NCI-H2227 (cell line): ENCODE data around the gene SPATA21.

Source experiments
- DNase-seq: peaks from one replicate; lab custom pipeline; 2025; ENCODE audit not compliant: unreplicated experiment; lab: John Stamatoyannopoulos, UW

The SPATA21 gene

DNA sequence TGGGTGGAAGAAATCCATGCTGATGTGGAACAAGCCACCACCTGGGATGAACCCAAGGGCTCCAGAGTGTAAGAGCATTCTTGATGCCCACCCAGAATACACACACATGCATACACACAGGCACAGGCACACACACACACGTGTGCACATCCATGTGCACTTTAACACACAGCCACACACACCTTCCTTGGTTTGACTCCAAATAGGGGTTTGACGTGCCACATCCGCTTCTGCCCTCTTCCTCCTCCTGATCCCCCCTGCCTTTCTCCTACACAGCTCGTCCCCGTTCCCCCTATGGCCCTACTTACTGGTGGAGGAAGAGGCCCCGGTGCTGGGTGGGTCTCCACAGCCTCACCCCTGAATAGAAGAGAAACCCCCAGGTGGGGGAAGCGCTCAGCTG is 16.0 kb downstream of the SPATA21 start:
- no peak for DNase-seq

DNA sequence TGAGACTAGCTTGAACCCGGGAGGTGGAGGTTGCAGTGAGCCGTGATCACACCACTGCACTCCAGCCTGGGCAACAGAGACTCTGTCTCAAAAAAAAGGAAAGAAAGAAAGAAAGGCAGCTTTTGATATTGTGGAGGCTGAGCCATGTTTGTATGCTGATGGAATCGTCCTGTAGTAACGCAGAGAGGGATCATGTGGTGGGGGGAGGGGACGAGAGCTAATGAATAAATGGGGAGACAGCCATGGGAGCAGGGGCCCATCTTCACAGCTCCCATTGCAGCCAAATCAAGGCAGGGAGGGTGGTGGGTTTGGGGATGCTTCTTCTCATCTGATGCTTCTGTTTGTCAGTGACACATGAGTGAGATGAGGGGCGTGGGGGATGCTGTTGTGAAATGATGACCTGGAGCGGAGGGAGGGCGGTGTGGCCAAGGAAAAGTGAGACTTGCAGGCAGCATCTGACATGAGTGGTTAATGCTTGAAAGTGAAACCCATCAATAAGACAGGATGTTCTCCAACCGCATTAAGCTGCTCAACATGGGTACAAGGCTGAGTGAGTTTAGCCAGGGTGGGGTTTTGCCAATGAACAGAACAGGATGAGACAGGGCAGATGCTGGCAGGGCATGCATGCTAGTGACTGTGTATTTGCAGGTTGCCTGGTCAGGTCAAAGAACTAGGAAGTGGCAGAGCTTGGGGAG is 16.7 kb downstream of the SPATA21 start:
- DNase-seq = no peak

DNA sequence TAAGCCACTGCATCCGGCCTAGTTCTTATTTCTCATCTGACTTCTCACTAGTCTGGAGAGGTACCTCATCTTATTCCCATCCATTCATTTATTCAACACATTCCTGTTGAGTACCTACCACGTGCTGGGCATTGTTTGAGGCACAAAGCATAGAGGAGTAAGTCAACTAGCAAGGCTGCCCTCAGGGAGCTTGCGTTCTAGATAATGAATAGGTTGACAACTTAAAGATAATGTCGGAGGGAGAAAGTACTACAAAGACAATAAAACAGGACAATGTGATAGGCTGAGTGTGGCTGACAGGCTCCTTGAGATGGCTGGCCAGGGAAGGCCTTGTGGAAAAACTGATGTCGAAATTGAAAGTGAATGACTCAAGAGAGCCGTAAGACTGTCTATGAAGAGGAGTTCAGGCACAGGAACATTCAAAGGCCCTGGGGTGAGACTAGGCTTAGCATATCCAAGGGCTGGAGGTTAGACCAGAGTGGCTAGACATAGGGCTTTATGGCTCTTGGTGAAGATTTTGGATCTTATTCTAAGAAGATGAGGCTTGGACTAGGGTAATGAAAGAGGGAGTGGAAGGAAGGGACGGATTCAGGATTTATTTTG is 18.3 kb downstream of the SPATA21 start:
- DNase-seq = no peak

DNA sequence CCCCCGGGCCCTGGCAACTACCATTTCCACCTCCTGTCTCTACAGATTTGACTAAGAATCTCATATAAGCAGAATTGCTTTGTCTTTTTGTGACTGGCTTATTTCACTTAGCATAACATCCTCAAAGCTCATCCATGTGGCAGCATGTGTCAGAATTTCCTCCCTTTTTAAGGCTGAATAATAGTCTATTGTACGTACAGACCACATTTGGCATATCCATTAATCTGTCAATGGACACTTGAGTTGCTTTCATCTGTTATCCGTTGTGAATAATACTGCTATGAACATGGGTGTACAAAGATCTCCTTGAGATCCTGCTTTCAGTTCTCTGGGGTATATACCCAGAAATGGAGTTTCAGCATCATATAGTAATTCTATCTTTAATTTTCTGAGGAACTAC is 24.0 kb downstream of the SPATA21 start:
- no peak for DNase-seq

DNA sequence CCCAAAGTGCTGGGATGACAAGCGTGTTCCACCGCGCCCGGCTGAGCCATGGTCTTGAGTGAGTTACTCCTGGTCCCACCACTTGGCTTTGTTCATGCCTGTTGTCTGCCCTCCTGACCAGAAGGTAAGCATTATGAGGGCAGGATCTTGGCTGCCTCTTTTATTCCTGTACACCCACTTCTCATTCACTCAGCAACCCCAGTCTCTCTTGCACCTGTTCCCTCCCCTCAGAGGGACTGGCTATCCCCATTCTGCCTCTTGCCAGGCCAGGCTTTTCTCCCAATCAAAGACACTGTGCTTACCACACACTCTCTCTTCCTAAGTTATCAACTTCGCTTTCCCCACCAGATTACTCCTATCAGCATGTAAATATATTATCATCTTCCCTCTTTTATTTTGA is 26.4 kb downstream of the SPATA21 start:
- DNase-seq = no peak

DNA sequence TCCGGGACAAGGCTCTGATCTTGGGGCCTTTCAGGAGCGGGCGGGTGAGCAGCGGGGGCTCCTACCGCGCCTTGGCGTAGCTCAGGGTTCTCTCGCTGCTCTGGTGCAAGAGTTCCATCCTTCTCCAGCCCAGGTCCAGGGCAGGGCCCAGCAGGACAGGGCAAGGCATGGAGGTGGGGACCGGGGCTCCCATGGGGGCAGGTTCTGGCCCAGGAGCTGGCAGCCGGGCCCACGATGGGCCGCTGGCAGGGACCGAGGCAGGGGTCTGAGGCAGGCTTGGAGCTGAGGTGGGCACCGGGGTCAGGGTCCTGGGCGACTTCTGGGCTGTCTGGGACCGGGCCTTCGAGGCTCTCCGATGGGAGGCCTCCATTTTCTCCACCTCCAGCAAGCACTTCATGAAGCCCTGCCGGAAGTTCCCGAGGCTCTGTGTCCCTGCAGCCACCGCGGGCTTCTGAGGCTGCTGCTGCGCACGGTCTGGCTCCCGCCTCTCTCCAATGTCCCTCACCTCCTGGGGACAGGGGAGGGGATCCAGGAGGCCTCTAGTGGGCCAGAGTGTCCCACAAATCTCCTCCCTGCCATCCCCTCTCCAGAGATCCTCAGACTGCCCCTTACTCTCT is 27.6 kb downstream of the SPATA21 start:
- no peak for DNase-seq

DNA sequence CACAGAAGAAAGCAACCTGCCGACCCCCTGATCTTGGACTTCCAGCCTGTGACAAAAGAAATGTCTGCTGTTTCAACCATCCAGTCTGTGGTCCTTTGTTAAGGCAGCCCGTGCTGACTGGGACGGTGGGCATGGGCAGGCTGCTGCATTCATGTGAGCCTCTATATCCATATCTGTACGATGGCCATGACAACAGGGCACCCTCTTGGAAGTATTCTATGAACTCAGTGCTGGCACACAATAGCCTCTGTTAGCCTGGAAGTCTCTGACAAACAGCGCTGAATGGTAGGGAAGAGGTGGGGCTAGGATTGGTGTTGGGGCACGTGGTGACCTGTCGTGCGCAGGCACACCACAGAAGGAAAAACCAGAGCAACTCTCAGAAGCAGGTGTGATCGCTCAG is 30.4 kb downstream of the SPATA21 start:
- DNase-seq = no peak

DNA sequence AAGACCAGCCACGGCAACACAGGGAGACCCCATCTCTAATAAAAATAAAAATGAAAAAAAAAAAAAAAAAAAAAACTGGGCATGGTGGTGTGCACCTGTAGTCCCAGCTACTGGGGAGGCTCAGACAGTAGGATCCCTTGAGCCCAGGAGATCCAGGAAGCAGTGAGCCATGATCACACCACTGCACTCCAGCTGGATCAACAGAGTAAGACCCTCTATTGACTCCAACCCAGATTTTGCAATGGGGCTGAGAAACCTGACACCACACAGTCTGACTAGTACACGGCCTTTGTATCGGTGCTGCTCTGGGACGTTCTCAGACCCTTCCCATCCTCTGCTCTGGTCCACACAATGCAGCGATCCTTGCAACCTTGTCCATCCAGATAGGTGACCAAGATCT is 31.8 kb downstream of the SPATA21 start:
- DNase-seq = no peak

DNA sequence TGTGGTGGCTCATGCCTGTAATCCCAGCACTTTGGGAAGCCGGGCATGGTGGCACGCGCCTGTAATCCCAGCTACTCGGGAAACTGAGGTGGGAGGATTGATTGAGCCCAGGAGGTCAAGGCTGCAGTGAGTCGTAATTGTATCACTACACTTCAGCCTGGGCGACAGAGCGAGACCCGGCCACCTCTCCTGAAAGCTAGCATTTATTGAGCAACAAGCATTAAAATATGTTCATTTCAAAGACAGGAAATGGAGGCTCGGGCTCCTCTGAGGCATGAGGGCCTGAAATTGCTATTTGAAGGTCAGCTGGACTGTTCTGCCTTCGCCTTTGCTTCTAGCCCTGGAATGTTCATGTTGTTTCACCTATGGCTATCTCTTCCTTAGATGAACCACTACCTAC is 34.5 kb downstream of the SPATA21 start:
- no peak for DNase-seq

DNA sequence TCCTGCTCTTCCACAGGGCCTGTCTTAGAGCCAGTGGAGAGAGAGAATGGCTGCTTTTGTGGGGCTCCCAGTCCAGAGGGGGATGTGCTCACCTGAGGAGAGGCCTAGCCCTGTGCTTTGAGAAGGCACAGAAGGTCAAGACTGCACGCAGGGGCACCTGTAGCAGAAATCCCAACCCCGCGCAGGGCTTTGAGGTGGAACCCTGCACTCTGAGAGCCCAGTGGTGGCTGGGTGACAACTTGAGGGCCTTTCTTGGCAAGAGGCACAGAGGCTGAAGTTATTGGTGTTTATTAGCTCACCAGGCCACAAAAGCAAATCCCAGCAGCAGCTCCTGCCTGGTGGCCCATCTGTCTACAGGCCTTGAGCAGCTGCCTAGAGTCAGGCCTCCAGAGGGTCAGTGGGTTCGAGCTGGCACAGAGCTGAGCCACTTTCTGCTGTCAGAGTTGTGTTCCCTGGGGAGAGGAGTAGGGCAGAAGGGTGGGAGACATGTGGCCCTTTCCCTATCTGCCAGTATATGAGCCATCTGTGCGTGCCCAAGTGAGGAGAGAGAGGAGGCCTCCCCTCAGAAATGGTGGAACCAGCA is 38.8 kb downstream of the SPATA21 start:
- no peak for DNase-seq

DNA sequence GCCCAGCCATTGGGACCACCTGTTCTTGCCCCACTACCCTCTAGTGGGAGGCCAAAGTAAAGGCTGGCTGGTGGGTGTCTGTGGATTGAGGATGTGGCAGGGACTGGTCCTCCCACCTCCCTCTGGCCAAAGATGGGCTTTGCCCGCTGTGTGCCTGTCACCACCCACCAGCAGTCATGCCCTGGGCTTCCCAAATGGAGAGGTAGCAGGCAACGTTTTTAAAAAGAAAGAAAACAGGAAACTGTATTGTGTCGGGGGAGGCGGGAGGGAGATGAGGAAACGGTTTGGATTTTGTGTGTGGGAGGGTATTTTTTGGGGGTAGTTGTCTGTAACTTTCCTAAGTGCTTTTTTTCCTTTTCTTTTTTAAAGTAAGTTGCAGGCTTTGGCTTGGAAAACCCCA is 40.1 kb downstream of the SPATA21 start:
- no peak for DNase-seq

DNA sequence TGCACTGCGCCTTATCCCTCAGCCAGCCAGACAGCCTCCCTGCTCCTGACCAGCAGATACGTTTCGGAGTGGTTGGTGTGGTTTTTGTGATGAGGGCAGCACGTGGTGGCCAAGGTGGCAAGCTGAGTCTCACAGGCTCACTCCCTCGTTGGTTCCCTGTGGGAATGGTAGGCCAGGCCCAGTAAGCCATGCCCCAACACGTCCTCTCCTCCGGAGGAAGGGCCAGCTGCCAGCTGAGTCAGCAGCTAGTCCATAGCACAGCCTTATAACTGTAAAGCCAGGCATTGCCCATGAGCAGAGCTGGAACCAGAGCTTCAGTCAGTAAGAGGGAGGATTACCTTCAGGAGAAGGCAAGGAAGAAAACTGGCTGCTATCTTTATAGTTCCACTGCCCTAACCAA is 40.6 kb downstream of the SPATA21 start:
- no peak for DNase-seq

DNA sequence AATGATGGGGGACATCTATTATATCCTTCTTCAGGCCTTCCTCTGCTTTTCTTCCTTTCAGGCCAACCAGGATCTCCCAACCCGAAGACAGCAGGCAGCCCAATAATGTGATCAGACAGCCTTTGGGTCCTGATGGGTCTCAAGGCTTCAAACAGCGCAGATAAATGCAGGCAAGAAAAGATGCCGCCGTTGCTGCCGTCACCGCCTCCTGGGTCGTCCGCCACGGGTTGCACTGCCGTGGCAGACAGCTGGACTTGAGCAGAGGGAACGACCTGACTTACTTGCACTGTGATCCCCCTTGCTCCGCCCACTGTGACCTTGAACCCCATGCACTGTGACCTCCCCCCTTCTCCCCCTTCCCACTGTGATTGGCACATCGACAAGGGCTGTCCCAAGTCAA is 42.2 kb downstream of the SPATA21 start:
- DNase-seq = no peak

DNA sequence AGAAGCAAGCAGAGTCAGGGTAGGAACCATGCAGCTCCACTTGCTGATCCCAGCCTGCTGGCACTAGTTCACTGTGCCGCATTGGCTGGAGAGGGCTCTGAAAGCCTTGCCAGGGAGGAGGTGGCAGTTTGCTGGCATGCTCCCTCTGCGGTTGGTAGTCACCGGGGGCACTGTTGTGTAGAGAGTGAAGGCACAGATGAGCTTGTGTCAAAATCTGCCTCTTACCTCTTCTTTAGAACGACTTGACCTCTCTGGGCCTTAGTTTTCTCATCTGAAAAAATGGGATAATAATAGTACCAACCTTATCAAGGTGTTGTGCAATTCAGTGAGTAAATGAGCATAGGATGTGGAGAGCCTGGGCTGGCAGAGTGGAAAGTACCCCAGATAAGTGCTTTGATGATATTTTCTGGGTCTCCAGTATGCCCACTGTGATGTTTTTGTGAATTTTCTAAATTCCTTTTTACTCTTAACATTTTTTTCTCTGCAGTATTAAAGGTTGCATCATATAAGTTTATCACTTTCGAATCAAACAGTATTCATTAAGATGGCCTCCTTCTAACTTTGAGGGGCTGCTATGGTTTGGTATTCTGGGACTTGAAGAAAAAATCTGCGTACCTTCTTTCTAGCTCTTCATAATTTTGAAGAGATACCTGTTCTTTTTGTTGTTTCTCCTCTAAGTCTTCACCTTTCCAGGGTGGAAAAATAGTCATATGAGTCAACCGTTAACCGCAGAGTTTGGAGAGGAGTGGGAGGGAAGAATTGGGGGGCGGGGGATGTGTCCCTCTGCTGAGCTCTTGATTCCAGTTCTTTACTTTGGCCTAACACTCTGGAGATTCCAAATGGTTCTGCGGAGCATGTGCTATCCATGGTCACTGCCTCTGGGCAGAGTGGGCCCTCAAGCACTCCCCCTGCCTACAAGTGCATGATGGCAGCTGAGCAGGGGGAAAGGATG is 43.4 kb downstream of the SPATA21 start:
- no peak for DNase-seq

DNA sequence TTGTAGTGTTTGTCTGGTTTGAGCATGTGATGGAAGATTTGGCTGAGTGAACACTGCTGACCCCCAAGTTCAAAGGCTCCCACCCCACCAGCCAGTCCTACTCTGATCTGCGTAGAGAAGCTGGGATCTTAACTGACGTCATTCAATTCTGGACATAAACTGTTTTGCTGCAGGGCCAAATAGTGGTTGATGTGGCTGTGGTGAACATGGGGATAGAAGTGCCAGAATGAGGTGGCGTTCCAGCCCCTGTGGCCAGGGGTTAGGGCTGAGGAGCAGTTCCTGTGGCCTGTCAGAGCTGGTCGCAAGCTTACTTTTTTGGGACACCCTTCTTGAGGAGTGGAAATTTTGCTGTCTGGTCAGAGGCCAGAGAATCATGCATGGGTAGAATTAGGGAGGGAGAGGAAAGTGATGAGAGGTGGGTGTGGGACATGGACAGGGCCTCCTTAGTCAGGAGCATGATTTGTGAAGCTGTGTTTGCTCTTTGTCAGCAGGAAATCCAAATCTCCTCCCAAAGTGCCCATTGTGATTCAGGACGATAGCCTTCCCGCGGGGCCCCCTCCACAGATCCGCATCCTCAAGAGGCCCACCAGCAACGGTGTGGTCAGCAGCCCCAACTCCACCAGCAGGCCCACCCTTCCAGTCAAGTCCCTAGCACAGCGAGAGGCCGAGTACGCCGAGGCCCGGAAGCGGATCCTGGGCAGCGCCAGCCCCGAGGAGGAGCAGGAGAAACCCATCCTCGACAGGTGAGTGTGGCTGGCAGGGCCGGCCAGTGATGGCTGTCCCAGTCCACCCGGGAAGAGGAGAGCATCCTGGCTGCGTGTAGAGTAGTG is 44.3 kb downstream of the SPATA21 start:
- no peak for DNase-seq

DNA sequence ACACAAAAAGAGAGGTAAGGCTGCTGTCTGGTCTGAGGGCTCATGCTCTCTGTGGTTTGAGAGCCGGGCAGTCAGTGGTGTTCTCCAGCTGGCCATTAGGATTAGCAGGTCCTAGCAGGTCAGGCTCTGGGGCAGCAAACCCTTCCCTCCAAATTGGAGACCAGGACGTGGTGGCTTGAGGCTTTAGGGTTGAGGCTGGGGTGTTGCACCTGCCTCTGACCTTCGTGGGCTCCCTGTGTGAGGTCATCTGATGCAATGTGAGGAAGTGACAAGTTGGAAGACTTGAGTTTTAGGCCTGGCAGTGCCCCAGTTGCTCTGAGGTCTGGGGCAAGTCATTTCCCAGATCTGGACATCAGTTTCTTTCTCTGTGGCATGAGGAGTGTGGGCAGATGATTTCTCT is 45.8 kb downstream of the SPATA21 start:
- no peak for DNase-seq

DNA sequence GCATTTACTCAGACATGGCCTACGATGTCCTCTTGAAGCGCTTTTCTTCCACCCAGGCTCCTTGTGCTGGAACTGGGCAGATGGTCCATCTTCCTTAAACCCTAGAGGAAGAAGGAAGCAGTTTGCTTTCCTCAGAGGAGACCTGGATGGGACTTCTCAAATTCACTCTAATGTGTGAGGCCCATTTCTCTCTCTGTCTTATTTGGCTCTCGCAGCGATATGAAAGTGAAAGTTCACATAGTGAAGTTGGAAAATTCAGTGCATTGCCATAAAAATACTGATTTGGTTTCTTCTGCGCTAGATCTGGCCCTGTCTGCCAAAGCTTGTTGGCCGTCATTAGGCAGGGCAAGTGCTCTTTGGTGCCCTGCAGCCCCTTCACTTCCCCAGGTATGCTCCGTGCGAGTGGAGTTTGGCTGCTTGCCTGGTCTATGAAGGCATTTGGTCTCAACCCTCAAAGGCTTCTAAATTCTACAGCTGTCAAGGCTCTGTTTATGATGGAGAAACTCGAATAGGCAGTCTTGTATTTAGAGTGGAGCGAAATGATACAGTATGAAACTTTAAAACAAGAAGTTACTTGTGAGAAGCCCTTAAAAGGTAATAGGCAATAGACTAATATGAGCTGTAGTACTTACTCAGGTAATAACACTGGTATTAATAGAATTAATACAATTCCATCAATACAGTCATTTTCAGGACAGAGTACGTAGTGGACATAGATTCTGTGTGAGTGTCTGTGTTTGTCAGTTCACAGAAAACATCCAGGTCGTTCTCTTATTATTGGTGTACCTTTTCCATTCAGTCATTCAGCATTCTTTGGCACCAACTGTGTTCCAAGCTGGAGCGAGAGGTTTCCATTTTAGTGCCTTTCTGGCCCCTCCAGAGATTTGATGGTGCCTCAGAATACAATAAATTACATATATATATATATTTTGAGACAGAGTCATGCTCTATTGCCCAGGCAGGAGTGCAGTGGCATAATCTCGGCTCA is 49.7 kb downstream of the SPATA21 start:
- no peak for DNase-seq

DNA sequence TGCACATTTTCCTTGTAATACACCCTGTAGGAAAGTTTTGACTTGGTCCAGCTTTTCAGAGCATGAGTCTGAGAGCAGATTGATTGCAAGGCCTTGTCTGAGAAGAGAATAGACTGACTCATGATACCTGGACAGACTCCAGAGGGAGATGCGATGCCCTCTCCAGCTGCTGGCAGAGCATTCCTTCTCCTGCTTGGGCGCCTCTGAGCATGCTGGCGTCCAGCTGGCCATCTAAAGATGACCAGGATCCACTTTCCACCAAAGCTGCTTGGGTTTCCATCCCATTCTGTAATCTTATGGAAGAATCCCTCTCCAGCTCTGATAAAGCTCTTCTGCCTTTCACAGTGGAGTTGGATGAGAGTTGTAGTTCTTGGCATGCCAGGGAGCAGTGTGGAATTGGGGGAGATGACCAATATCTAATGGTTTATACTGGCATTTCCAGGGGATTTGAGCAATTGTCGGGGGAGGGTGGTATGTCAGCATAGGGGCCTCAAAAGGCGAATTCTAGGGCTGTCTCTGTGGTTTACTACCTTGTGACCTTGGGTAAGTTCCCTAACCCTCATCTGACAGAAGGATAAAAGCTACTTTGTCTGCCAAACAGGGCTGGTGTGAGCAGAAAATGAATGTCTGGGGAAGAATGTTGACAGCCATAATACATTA is 50.6 kb downstream of the SPATA21 start:
- DNase-seq = no peak
